HG02840 (cell line): ENCODE measurements around the gene PSAT1.
"Not testable (repeated sequence)": the region's sequence is repeated elsewhere in the genome, so short reads cannot be mapped to it uniquely, and the experiment has no call there.

Experiments used
- ATAC-seq: cut with Tn5 transposase; IDR thresholded peaks from one replicate; pipeline ENCODE4 v1.9.1; 2021; ENCODE audit warnings: mild to moderate bottlenecking, moderate library complexity, moderate number of reproducible peaks; ENCODE audit not compliant: unreplicated experiment, low FRiP score

The PSAT1 gene

GRCh38 chr9:78296893-78297671 is at the start of gene PSAT1:
Gene PSAT1 (plus strand): TSS chr9:78297125. CDS start chr9:78297211, 86 bp downstream.
- peak; percentile 99 for ATAC-seq

GRCh38 chr9:78248635-78249034 is 48.3 kb upstream of the PSAT1 start:
- ATAC-seq: no peak

GRCh38 chr9:78249542-78249941 is 47.4 kb upstream of the PSAT1 start:
- ATAC-seq: no peak

GRCh38 chr9:78252616-78253015 is 44.3 kb upstream of the PSAT1 start:
- ATAC-seq: no peak

GRCh38 chr9:78253285-78253684 is 43.6 kb upstream of the PSAT1 start:
- ATAC-seq: no peak

GRCh38 chr9:78261403-78262001 is 35.4 kb upstream of the PSAT1 start:
- ATAC-seq: no peak

- no peak for ATAC-seq
These were observed 34.3 kb upstream of the PSAT1 start for GRCh38 chr9:78262655-78263054.

GRCh38 chr9:78267889-78268288 is 29.0 kb upstream of the PSAT1 start:
- ATAC-seq: no peak

GRCh38 chr9:78269784-78270183 is 27.1 kb upstream of the PSAT1 start:
- ATAC-seq: no peak

GRCh38 chr9:78272307-78272706 is 24.6 kb upstream of the PSAT1 start:
- ATAC-seq: no peak

GRCh38 chr9:78273761-78274160 is 23.2 kb upstream of the PSAT1 start:
- ATAC-seq: no peak

- no peak for ATAC-seq
These were observed 18.6 kb upstream of the PSAT1 start for GRCh38 chr9:78278177-78278777.

GRCh38 chr9:78278801-78279200 is 18.1 kb upstream of the PSAT1 start:
- ATAC-seq: no peak

- no peak for ATAC-seq
These were observed 15.8 kb upstream of the PSAT1 start for GRCh38 chr9:78280982-78281668.

- not testable (repeated sequence) for ATAC-seq
These were observed 12.7 kb upstream of the PSAT1 start for GRCh38 chr9:78284181-78284580.

GRCh38 chr9:78286125-78286524 is 10.8 kb upstream of the PSAT1 start:
- no peak for ATAC-seq

- ATAC-seq: no peak
These were observed 10.0 kb upstream of the PSAT1 start for GRCh38 chr9:78286946-78287388.

- no peak for ATAC-seq
These were observed 8.6 kb upstream of the PSAT1 start for GRCh38 chr9:78288214-78288892.

GRCh38 chr9:78289474-78289873 is 7.5 kb upstream of the PSAT1 start:
- no peak for ATAC-seq

GRCh38 chr9:78291240-78291925 is 5.5 kb upstream of the PSAT1 start:
- no peak for ATAC-seq
